Measurements from ENCODE around the gene GET3.

Gene GET3

GRCh38 chr19:12778905-12779161, 41.5 kb downstream of the GET3 start:
- no peak for DNase-seq (ENCODE audit: low read depth)
- no peak for TF ChIP-seq CTCF (IDR thresholded peaks at IDR 0.05; ENCODE audit: control insufficient read depth, insufficient read depth, low read depth, low read length, missing control alignments)

GRCh38 chr19:12779162-12779993, 42.1 kb downstream of the GET3 start:
- DNase-seq (ENCODE audit: low read depth): no peak
- H3K4me3 ChIP-seq (ENCODE audit: control insufficient read depth, low read depth, low read length): peak overlapping the region; percentile 72
- TF ChIP-seq CTCF (IDR thresholded peaks at IDR 0.05; ENCODE audit: control insufficient read depth, insufficient read depth, low read depth, low read length, missing control alignments): no peak

More at GRCh38 chr19:12778905-12779161, 41.5 kb downstream of the GET3 start:
- peak overlapping the region; percentile 72 for H3K4me3 ChIP-seq (ENCODE audit: control insufficient read depth, low read depth, low read length)

DNA sequence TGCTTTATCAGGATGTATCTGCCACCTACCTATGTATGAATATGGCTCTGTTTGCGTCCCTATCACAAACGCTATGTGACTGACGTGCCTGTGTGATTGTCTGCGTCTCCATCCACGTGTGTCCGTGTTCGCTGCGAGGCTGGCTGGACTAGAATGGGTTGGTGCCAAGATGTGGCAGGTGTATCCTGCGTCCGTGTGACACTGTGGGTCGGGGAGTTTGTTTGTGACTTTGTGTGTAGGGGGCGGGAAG, 44.8 kb downstream of the GET3 start:
- DNase-seq (ENCODE audit: low read depth): no peak
- peak overlapping the region; percentile 44 for H3K4me3 ChIP-seq (ENCODE audit: control insufficient read depth, low read depth, low read length)
- no peak for TF ChIP-seq CTCF (IDR thresholded peaks at IDR 0.05; ENCODE audit: control insufficient read depth, insufficient read depth, low read depth, low read length, missing control alignments)

DNA sequence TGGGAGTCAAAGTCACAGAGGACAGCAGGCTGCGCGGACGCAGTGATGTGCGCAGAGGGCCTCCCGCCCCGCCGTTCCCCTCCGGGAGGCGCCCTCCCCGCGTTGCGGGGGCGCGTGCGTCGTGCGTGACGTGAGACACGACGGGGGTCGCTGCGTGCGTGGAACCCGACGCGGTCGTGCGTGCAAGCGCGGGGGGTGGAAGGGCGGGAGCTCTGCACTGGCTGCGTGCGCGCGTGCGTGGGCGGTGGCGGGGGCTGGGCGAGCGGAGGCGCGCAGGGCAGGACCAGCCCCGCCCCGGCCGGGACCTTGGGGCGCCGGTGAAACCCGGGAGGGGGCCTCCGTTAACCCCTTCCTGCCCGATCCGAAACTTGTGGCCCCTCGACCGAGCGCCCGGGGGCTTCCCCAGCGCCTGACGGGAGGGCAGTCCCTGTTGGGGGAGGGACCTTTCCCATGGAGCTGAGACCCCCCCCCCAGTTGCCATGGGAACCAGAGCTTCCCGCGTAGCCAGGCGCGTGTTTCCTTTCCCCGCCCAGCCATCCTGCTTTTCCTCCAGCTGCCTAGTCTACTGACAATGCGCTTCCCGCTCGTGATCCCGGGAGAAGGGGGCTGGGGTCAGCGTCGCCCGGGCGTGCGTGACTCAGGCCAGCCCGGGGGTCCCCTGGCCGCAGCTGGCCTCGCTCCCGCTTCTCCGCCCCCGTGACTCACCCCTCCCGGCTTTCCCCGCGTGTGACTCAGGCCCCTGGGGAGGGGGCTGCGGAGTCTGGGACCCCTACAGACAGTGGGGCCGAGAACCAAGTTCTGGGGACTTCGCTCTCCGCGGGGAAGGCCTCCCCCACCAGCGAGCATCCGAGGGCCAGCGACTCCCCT, 45.4 kb downstream of the GET3 start:
- no peak for DNase-seq (ENCODE audit: low read depth)

DNA sequence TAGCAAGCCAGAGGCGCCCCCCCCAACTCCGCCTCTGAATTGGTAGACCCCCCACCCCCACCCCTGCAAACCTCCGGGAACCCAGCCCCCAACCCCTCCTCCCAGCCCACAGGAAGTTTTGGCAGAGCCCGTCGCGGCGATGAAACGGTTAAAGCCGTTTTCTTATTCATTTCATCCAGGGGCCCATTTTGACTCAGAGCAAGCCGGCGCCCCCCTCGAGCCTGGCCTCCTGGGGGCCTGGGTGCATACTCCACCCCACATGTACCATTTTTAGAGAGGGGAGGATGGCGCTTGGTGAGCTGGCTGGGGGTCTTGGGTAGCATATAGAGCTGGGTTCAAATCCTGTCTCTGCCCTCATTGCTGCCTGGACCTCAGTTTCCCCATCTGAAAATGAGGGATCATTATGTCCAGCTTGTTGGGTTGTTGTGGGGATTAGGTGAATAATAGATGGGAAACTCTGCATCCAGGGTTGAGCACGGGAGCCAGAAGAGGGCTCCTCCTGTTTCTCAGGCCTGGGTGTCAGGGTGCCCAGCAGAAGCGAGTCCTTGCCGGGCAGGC, 46.1 kb downstream of the GET3 start:
- no peak for TF ChIP-seq CTCF (IDR thresholded peaks at IDR 0.05; ENCODE audit: control insufficient read depth, insufficient read depth, low read depth, low read length, missing control alignments)
- H3K4me3 ChIP-seq (ENCODE audit: control insufficient read depth, low read depth, low read length): no peak overlapping the region; the same call in 1 of the 2 replicates
- DNase-seq (ENCODE audit: low read depth): no peak

More for the DNA sequence above, 45.4 kb downstream of the GET3 start:
- TF ChIP-seq CTCF (IDR thresholded peaks at IDR 0.05; ENCODE audit: control insufficient read depth, insufficient read depth, low read depth, low read length, missing control alignments): no peak
- peak overlapping the region; percentile 44 for H3K4me3 ChIP-seq (ENCODE audit: control insufficient read depth, low read depth, low read length)

DNA sequence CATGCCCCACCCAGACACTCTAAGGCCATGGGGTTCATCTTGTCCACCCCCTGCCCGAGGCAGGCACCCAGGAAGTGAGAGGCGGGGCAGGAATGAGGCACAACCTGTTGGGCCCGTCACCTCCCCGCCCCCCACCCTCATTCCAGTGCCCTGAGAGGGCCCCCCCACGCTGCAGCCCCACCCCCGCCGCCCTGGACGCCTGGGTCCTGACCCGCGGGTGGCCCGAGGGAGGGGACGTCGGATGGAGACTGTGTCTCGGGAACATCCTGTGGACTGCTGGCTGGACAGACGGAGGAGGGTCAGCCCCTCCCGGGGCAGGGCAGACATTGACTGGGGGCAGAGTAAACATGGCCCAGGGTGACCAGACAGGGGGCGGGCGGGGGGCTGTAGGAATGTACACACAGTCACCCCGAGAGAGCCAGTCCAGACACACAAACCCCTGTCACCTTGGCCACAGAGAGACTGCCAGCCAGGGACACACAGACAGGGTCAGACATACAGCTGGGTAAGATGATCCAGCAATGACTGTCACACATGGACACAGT, 46.6 kb downstream of the GET3 start:
- no peak for DNase-seq (ENCODE audit: low read depth)

More for the DNA sequence above, 46.6 kb downstream of the GET3 start:
- no peak for TF ChIP-seq CTCF (IDR thresholded peaks at IDR 0.05; ENCODE audit: control insufficient read depth, insufficient read depth, low read depth, low read length, missing control alignments)
- no peak overlapping the region for H3K4me3 ChIP-seq (ENCODE audit: control insufficient read depth, low read depth, low read length)
